ENCODE results near the gene TTYH3. TPM values are rescaled to one million over a fixed set of nuclear protein-coding genes. Genes with fewer than 3 reads are reported as not detected.

The TTYH3 gene
- total RNA-seq, 4 donors from 2014 or later, result 7.2 to 43.2 (median 15.7) TPM

GRCh38 chr7:2622869-2623697 lies 8.7 kb upstream of the TTYH3 start:
- TF ChIP-seq, protein P1, sequence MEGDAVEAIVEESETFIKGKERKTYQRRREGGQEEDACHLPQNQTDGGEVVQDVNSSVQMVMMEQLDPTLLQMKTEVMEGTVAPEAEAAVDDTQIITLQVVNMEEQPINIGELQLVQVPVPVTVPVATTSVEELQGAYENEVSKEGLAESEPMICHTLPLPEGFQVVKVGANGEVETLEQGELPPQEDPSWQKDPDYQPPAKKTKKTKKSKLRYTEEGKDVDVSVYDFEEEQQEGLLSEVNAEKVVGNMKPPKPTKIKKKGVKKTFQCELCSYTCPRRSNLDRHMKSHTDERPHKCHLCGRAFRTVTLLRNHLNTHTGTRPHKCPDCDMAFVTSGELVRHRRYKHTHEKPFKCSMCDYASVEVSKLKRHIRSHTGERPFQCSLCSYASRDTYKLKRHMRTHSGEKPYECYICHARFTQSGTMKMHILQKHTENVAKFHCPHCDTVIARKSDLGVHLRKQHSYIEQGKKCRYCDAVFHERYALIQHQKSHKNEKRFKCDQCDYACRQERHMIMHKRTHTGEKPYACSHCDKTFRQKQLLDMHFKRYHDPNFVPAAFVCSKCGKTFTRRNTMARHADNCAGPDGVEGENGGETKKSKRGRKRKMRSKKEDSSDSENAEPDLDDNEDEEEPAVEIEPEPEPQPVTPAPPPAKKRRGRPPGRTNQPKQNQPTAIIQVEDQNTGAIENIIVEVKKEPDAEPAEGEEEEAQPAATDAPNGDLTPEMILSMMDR (IDR thresholded peaks at IDR 0.05), result no peak
- TF ChIP-seq EP300 (IDR thresholded peaks at IDR 0.05), result peak in 1 of 2 donors; percentile 39
- 37 to 52% methylated on average over 10 to 14 of the region's 19 CpGs for WGBS, 2 donors

GRCh38 chr7:2623698-2624014 lies 8.1 kb upstream of the TTYH3 start:
- TF ChIP-seq EP300 (IDR thresholded peaks at IDR 0.05) (no peak), POLR2A (IDR thresholded peaks at IDR 0.05) (no peak)
- TF ChIP-seq, protein P1 (IDR thresholded peaks at IDR 0.05), result no peak
- H3K4me3 ChIP-seq, result no peak overlapping the region
- H3K27me3 ChIP-seq, result no peaks in the 10 kb centered on the region
- no peak for DNase-seq (ENCODE audit: low spot score in 2 of 2)
- WGBS, 2 donors, result 76 to 81% methylated on average over 3 to 8 of the region's 10 CpGs
- H3K4me1 ChIP-seq, result peaks cover 0 to 64% (median 22%) of the 10 kb centered on the region in 4 donors
- no peaks in the 10 kb centered on the region for H3K9me3 ChIP-seq
- no peaks in the 10 kb centered on the region for H3K36me3 ChIP-seq
- peak overlapping the region in 1 of 4 donors; percentile 42 for H3K27ac ChIP-seq

More at GRCh38 chr7:2622869-2623697, 8.7 kb upstream of the TTYH3 start:
- H3K27me3 ChIP-seq, result no peaks in the 10 kb centered on the region
- no peak overlapping the region for H3K4me3 ChIP-seq
- peak overlapping the region in 2 of 4 donors; percentile 9 to 42 for H3K27ac ChIP-seq
- peaks cover 0 to 66% (median 22%) of the 10 kb centered on the region in 4 donors for H3K4me1 ChIP-seq
- no peaks in the 10 kb centered on the region for H3K36me3 ChIP-seq
- no peaks in the 10 kb centered on the region for H3K9me3 ChIP-seq
- DNase-seq (ENCODE audit: low spot score in 2 of 2), result no peak

DNA sequence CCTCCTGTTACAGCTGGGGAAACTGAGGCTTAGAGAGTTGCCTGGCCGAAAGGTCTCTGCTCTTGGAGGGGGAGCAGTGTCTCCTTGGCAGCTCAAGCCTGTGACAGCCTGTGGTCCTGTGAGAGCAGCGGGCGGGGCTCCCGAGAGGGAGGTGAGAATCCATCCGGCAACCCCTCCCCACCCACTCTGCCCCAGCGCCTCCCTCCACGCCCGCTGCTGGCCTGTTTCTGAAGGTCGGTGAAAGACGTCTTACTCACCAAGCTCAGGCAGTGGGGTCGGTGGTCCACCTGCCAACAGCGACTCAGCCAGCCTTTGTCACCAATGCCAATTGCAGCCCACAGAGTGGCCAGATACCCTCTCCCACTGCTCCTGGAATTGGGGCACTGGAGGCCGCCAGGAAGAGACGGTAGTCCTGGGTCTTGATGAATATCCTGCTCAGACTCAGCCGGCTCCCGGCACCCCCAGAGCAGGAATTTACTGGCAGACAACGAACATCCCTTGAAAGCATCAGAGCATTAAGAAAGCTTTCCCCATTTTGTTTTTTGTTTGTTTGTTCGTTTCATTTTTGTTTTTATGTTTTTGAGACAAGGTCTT lies 7.4 kb upstream of the TTYH3 start:
- no peak for DNase-seq (ENCODE audit: low spot score in 2 of 2)
- no peaks in the 10 kb centered on the region for H3K36me3 ChIP-seq
- no peak for TF ChIP-seq POLR2A (IDR thresholded peaks at IDR 0.05)
- TF ChIP-seq EP300 (IDR thresholded peaks at IDR 0.05), result no peak
- TF ChIP-seq, protein P1 (IDR thresholded peaks at IDR 0.05), result no peak
- WGBS, 2 donors, result 73 to 75% methylated on average over 18 of the region's 18 CpGs
- peaks cover 0 to 56% (median 22%) of the 10 kb centered on the region in 4 donors for H3K4me1 ChIP-seq
- no peaks in the 10 kb centered on the region for H3K9me3 ChIP-seq
- no peak overlapping the region for H3K27ac ChIP-seq
- H3K4me3 ChIP-seq, result no peak overlapping the region
- H3K27me3 ChIP-seq, result no peaks in the 10 kb centered on the region

- WGBS, 2 donors, result 42 to 62% methylated on average over 10 to 15 of the region's 20 CpGs
- TF ChIP-seq, protein P1 (IDR thresholded peaks at IDR 0.05), result no peak
- peak in 1 of 2 donors; percentile 18 for TF ChIP-seq EP300 (IDR thresholded peaks at IDR 0.05)
- H3K4me3 ChIP-seq, result no peak overlapping the region
- DNase-seq (ENCODE audit: low spot score in 2 of 2), result no peak
- H3K27ac ChIP-seq, result peak overlapping the region in 1 of 4 donors; percentile 68
- no peaks in the 10 kb centered on the region for H3K36me3 ChIP-seq
- H3K4me1 ChIP-seq, result peaks cover 0 to 63% (median 21%) of the 10 kb centered on the region in 4 donors
- H3K27me3 ChIP-seq, result no peaks in the 10 kb centered on the region
- no peaks in the 10 kb centered on the region for H3K9me3 ChIP-seq
These were observed 5.2 kb upstream of the TTYH3 start for GRCh38 chr7:2626498-2627117.
